Upper lobe of left lung (tissue), 6 donors: ENCODE measurements around the gene GRIPAP1. TPM values are rescaled to one million over a fixed set of nuclear protein-coding genes. Genes with fewer than 3 reads are reported as not detected.

ENCODE experiments used
- ATAC-seq, 2 donors: fragments of 200-7000 bp; cut with Tn5 transposase; one replicate each; pipeline ENCODE4 v1.9.1; 2022; ENCODE audit warnings: mild to moderate bottlenecking in 2 of 2, moderate library complexity in 2 of 2; ENCODE audit not compliant: low FRiP score in 2 of 2
- DNase-seq, 2 donors: peaks; one replicate each; pipeline ENCODE4 v3.0.0-alpha.2; 2019 to 2020
- H3K27ac ChIP-seq, 4 donors: fragments of 200-600 bp; sonication (generic); one replicate each; pipeline ENCODE4 v1.5.1; 2016 to 2019
- H3K27me3 ChIP-seq, 4 donors: fragments of 200-600 bp; sonication (generic); one replicate each; pipeline ENCODE4 v1.5.1; 2017 to 2019
- H3K36me3 ChIP-seq, 4 donors: fragments of 200-600 bp; sonication (generic); one replicate each; pipeline ENCODE4 v1.5.1; 2016 to 2019
- H3K4me1 ChIP-seq, 4 donors: fragments of 200-600 bp; sonication (generic); one replicate each; pipeline ENCODE4 v1.5.1; 2018 to 2019
- H3K4me3 ChIP-seq, 4 donors: fragments of 200-600 bp; sonication (generic); one replicate each; pipeline ENCODE4 v1.5.1; 2017 to 2019; ENCODE audit warnings: mild to moderate bottlenecking in 2 of 4, moderate library complexity in 1 of 4
- H3K9me3 ChIP-seq, 4 donors: fragments of 200-600 bp; sonication (generic); one replicate each; pipeline ENCODE4 v1.5.1; 2018 to 2019
- CTCF ChIP-seq, 6 experiments: fragments of 450-650 bp in 4 of 6; fragments of 200-600 bp in 2 of 6; sonication (generic) in 2 of 6; IDR thresholded peaks; one replicate each; pipeline ENCODE4 v1.5.1; 2016 to 2019; ENCODE audit warnings: antibody characterized with exemption in 6 of 6
- EP300 ChIP-seq, 4 donors: sonication (generic); formaldehyde crosslinking; IDR thresholded peaks; one replicate each; pipeline ENCODE4 v1.5.1; 2017; ENCODE audit warnings: antibody characterized with exemption in 4 of 4, control low read depth in 2 of 4
- POLR2A ChIP-seq, 4 donors: fragments of 450-650 bp; IDR thresholded peaks; one replicate each; pipeline ENCODE4 v1.5.1; 2016 to 2017; ENCODE audit warnings: antibody characterized with exemption in 4 of 4, mild to moderate bottlenecking in 2 of 4
- POLR2AphosphoS5 ChIP-seq, 2 donors: sonication (generic); formaldehyde crosslinking; IDR thresholded peaks; one replicate each; pipeline ENCODE4 v1.5.1; 2017; ENCODE audit warnings: antibody characterized with exemption in 2 of 2
- WGBS, 2 donors: methylation state at CpG; one replicate each; pipeline ENCODE4 v1.1.5; 2017 to 2018; 5-methylcytosine and 5-hydroxymethylcytosine counted together
- small RNA-seq, 4 donors: library from RNA; depleted of rRNA; stranded (forward); fragments of <200 nt; gene quantifications; one replicate each; pipeline ENCODE3, GENCODE V24; 2016
- total RNA-seq, 6 donors: library from RNA; depleted of rRNA in 4 of 6; stranded (reverse); fragments of >200 nt in 4 of 6; gene quantifications; one replicate each; pipeline versions ENCODE4 v1.1.0 to v1.2.1, GENCODE V29; 2016 to 2021
- donor health status: DM: no; HTN: no; CAD: no; lungs with moderate emphysema.
- donor health status: DM: no; HTN: yes; CAD: no; lungs with severe emphysema.

Gene GRIPAP1
- total RNA-seq, 6 donors from 2014 or later = 37.5 to 140 (median 50.8) TPM

GRCh38 chrX:48927123-48927522, 74.9 kb downstream of the GRIPAP1 start:
- no peak for TF ChIP-seq POLR2AphosphoS5 (IDR thresholded peaks at IDR 0.05)
- no peak for TF ChIP-seq CTCF (IDR thresholded peaks at IDR 0.05)
- TF ChIP-seq POLR2A (IDR thresholded peaks at IDR 0.05) = no peak
- no peak for TF ChIP-seq EP300 (IDR thresholded peaks at IDR 0.05)
- no peak for ATAC-seq
- H3K27ac ChIP-seq = no peak overlapping the region
- H3K27me3 ChIP-seq = no peaks in the 10 kb centered on the region
- no peaks in the 10 kb centered on the region for H3K9me3 ChIP-seq
- no peaks in the 10 kb centered on the region for H3K4me1 ChIP-seq
- no peak for DNase-seq
- H3K36me3 ChIP-seq = peaks cover 0 to 61% (median 23%) of the 10 kb centered on the region in 4 donors
- WGBS, 2 donors = 72 to 78% methylated on average over 2 to 5 of the region's 5 CpGs
- no peak overlapping the region for H3K4me3 ChIP-seq

GRCh38 chrX:48924270-48924669, 77.8 kb downstream of the GRIPAP1 start:
- Histone ChIP-seq H3K27ac (no peak overlapping the region), H3K4me1 (peaks cover 0 to 12% (median 0%) of the 10 kb centered on the region in 4 donors), H3K9me3 (no peaks in the 10 kb centered on the region), H3K36me3 (peaks cover 0 to 50% (median 20%) of the 10 kb centered on the region in 4 donors), H3K27me3 (no peaks in the 10 kb centered on the region), H3K4me3 (no peak overlapping the region)
- no peak for ATAC-seq
- TF ChIP-seq CTCF (IDR thresholded peaks at IDR 0.05) = no peak
- TF ChIP-seq POLR2A (IDR thresholded peaks at IDR 0.05) = no peak
- TF ChIP-seq POLR2AphosphoS5 (IDR thresholded peaks at IDR 0.05) = no peak
- TF ChIP-seq EP300 (IDR thresholded peaks at IDR 0.05) = no peak
- no peak for DNase-seq
- 89 to 90% methylated on average over 4 to 5 of the region's 5 CpGs for WGBS, 2 donors

GRCh38 chrX:48923771-48924170, 78.3 kb downstream of the GRIPAP1 start:
- Histone ChIP-seq H3K27me3 (peaks cover 0 to 2% (median 0%) of the 10 kb centered on the region in 4 donors), H3K27ac (no peak overlapping the region), H3K36me3 (peaks cover 0 to 49% (median 20%) of the 10 kb centered on the region in 4 donors), H3K9me3 (no peaks in the 10 kb centered on the region), H3K4me1 (peaks cover 0 to 13% (median 0%) of the 10 kb centered on the region in 4 donors), H3K4me3 (no peak overlapping the region)
- WGBS, 2 donors = 90% methylated on average over 13 of the region's 13 CpGs; no CpG with 5 or more reads in 1 of the 2 donors
- TF ChIP-seq POLR2AphosphoS5 (IDR thresholded peaks at IDR 0.05) (no peak), CTCF (IDR thresholded peaks at IDR 0.05) (no peak), EP300 (IDR thresholded peaks at IDR 0.05) (no peak), POLR2A (IDR thresholded peaks at IDR 0.05) (no peak)
- DNase-seq (no peak), ATAC-seq (no peak)

Small RNA genes lying within 50 kb of the gene (small RNA-seq; reads per million reads assigned to genes)
- 0 reads per million in 4 donors for gene RNU6-722P

Other genes starting within 250 kb of the GRIPAP1 start
- 1 to 10 TPM in 4 of 6 donors, not detected in 2; 1.1 to 2.1 (median 2.0) TPM for gene GLOD5, start 240.5 kb downstream of the GRIPAP1 start, total RNA-seq
- 1 to 10 TPM in 4 of 6 donors, under 1 TPM in 1, not detected in 1; 0.49 to 3.1 (median 1.6) TPM for gene GATA1, start 215.7 kb downstream of the GRIPAP1 start, total RNA-seq
- gene HDAC6, start 200.2 kb downstream of the GRIPAP1 start, total RNA-seq = 100 to 1,000 TPM in 2 of 6 donors, 10 to 100 TPM in 4; 59.1 to 171 (median 86.0) TPM
- not detected for gene ERAS, start 175.8 kb downstream of the GRIPAP1 start, total RNA-seq
- gene PCSK1N, start 166.7 kb downstream of the GRIPAP1 start, total RNA-seq = 1 to 10 TPM; 1.0 to 7.5 (median 2.3) TPM
- 10 to 100 TPM; 29.6 to 49.6 (median 42.6) TPM for gene TIMM17B, start 104.5 kb downstream of the GRIPAP1 start, total RNA-seq
- 10 to 100 TPM; 49.1 to 76.9 (median 65.2) TPM for gene PQBP1, start 104.3 kb downstream of the GRIPAP1 start, total RNA-seq
- 10 to 100 TPM in 5 of 6 donors, 1 to 10 TPM in 1; 5.2 to 32.0 (median 23.3) TPM for gene SLC35A2, start 90.6 kb downstream of the GRIPAP1 start, total RNA-seq
- gene PIM2, start 83.2 kb downstream of the GRIPAP1 start, total RNA-seq = 10 to 100 TPM; 16.3 to 36.1 (median 26.2) TPM
- 100 to 1,000 TPM in 1 of 6 donors, 10 to 100 TPM in 5; 40.1 to 101 (median 49.6) TPM for gene OTUD5, start 44.7 kb downstream of the GRIPAP1 start, total RNA-seq
- 1 to 10 TPM in 3 of 6 donors, under 1 TPM in 3; 0.61 to 3.1 (median 1.2) TPM for gene KCND1, start 30.4 kb downstream of the GRIPAP1 start, total RNA-seq
- 10 to 100 TPM; 44.4 to 99.7 (median 72.3) TPM for gene TFE3, start 41.1 kb upstream of the GRIPAP1 start, total RNA-seq
- 10 to 100 TPM in 3 of 6 donors, 1 to 10 TPM in 3; 6.0 to 13.5 (median 9.9) TPM for gene CCDC120, start 56.7 kb upstream of the GRIPAP1 start, total RNA-seq
- 10 to 100 TPM; 12.5 to 26.2 (median 15.5) TPM for gene PRAF2, start 71.7 kb upstream of the GRIPAP1 start, total RNA-seq
- gene WDR45, start 77.6 kb upstream of the GRIPAP1 start, total RNA-seq = 100 to 1,000 TPM in 2 of 6 donors, 10 to 100 TPM in 4; 55.9 to 165 (median 74.2) TPM
- 10 to 100 TPM; 14.7 to 23.1 (median 20.4) TPM for gene GPKOW, start 121.5 kb upstream of the GRIPAP1 start, total RNA-seq
- gene MAGIX, start 160.5 kb upstream of the GRIPAP1 start, total RNA-seq = 10 to 100 TPM in 4 of 6 donors, 1 to 10 TPM in 2; 7.3 to 16.3 (median 12.9) TPM
- gene PLP2, start 169.6 kb upstream of the GRIPAP1 start, total RNA-seq = 100 to 1,000 TPM in 2 of 6 donors, 10 to 100 TPM in 4; 32.7 to 135 (median 58.4) TPM
- gene PRICKLE3, start 184.1 kb upstream of the GRIPAP1 start, total RNA-seq = 10 to 100 TPM; 14.4 to 43.0 (median 19.7) TPM
- 1 to 10 TPM; 2.1 to 8.0 (median 4.3) TPM for gene SYP, start 197.9 kb upstream of the GRIPAP1 start, total RNA-seq
- 1 to 10 TPM in 4 of 6 donors, under 1 TPM in 2; 0.46 to 6.3 (median 1.7) TPM for gene CACNA1F, start 231.1 kb upstream of the GRIPAP1 start, total RNA-seq
- 10 to 100 TPM in 5 of 6 donors, 1 to 10 TPM in 1; 9.9 to 22.0 (median 18.6) TPM for gene CCDC22, start 233.2 kb upstream of the GRIPAP1 start, total RNA-seq